SK-N-SH (cell line): ENCODE results near the gene DBX1.

Experiments used
- FOXJ3 ChIP-seq: sonication (generic); formaldehyde crosslinking; IDR thresholded peaks from 2 replicates; pipeline ENCODE4 v1.5.1; 2020; ENCODE audit warnings: mild to moderate bottlenecking, missing genetic modification reagents
- FOXM1 ChIP-seq: IDR thresholded peaks from 2 replicates; pipeline ENCODE4 v1.4.0; 2012; ENCODE audit warnings: low read depth, mild to moderate bottlenecking
- POLR2AphosphoS5 ChIP-seq: IDR thresholded peaks from 2 replicates; pipeline ENCODE4 v1.6.1; 2012; ENCODE audit warnings: low read depth, low read length
- RFX5 ChIP-seq: IDR thresholded peaks from 2 replicates; pipeline ENCODE4 v1.6.1; 2012; ENCODE audit warnings: mild to moderate bottlenecking, improper control_type of control experiment, low read length
- RXRA ChIP-seq: IDR thresholded peaks from 2 replicates; pipeline ENCODE4 v1.4.0; 2012; ENCODE audit warnings: low read depth, mild to moderate bottlenecking, borderline replicate concordance
- SMC3 ChIP-seq: IDR thresholded peaks from 2 replicates; pipeline ENCODE4 v1.6.1; 2012; ENCODE audit warnings: low read depth, low read length, improper control_type of control experiment
- TF ChIP-seq, protein P1 (sequence below): fragments of 200-600 bp; sonication (generic); IDR thresholded peaks from 2 replicates; pipeline ENCODE4 v1.6.1; 2017; ENCODE audit warnings: antibody characterized with exemption, mild to moderate bottlenecking, moderate library complexity
- TF ChIP-seq, protein P2 (sequence below): IDR thresholded peaks from 2 replicates; pipeline ENCODE4; 2012

DNA sequence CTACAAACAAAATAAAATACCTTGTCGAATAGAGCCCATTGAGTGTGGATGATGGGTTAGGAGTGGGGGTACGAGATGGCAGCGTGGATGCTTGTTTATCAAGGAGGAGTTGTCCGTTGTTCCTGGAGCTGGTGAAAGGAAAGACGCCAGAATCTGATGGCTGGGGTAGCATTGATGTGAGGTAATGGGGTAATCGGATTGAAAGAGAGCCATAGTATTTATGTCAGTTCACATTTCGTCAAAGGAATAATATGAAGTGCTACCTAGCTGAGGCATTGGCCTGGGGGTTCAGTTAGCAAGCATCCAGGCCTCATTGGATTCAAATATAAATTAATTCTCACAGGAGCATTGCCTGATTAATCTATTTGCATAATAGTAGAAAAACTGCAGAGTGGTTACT, 16.9 kb upstream of the DBX1 start:
- TF ChIP-seq, protein P1, sequence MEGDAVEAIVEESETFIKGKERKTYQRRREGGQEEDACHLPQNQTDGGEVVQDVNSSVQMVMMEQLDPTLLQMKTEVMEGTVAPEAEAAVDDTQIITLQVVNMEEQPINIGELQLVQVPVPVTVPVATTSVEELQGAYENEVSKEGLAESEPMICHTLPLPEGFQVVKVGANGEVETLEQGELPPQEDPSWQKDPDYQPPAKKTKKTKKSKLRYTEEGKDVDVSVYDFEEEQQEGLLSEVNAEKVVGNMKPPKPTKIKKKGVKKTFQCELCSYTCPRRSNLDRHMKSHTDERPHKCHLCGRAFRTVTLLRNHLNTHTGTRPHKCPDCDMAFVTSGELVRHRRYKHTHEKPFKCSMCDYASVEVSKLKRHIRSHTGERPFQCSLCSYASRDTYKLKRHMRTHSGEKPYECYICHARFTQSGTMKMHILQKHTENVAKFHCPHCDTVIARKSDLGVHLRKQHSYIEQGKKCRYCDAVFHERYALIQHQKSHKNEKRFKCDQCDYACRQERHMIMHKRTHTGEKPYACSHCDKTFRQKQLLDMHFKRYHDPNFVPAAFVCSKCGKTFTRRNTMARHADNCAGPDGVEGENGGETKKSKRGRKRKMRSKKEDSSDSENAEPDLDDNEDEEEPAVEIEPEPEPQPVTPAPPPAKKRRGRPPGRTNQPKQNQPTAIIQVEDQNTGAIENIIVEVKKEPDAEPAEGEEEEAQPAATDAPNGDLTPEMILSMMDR, result no peak
- TF ChIP-seq POLR2AphosphoS5 (no peak), SMC3 (no peak), RXRA (no peak), RFX5 (no peak), FOXJ3 (CRISPR knock-in tag) (no peak), FOXM1 (no peak)
- TF ChIP-seq, protein P2, sequence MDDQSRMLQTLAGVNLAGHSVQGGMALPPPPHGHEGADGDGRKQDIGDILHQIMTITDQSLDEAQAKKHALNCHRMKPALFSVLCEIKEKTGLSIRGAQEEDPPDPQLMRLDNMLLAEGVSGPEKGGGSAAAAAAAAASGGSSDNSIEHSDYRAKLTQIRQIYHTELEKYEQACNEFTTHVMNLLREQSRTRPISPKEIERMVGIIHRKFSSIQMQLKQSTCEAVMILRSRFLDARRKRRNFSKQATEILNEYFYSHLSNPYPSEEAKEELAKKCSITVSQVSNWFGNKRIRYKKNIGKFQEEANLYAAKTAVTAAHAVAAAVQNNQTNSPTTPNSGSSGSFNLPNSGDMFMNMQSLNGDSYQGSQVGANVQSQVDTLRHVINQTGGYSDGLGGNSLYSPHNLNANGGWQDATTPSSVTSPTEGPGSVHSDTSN, result no peak
